Measurements from ENCODE around the gene EML4. TPM values are rescaled to one million over a fixed set of nuclear protein-coding genes. Genes with fewer than 3 reads are reported as not detected.

The EML4 gene
- total and polyA plus RNA-seq, 9 donors = 11.6 to 46.5 (median 31.5) TPM

DNA sequence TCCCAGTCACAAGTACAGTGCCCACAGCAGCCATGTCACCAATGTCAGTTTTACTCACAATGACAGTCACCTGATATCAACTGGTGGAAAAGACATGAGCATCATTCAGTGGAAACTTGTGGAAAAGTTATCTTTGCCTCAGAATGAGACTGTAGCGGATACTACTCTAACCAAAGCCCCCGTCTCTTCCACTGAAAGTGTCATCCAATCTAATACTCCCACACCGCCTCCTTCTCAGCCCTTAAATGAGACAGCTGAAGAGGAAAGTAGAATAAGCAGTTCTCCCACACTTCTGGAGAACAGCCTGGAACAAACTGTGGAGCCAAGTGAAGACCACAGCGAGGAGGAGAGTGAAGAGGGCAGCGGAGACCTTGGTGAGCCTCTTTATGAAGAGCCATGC, 160.6 kb downstream of the EML4 start:
- Histone ChIP-seq H3K4me3 (no peak overlapping the region), H3K27me3 (no peaks in the 10 kb centered on the region), H3K4me1 (ENCODE audit: insufficient read depth) (peaks cover 7% of the 10 kb centered on the region), H3K9me3 (no peaks in the 10 kb centered on the region), H3K36me3 (no peaks in the 10 kb centered on the region), H3K27ac (peak overlapping the region; percentile 24 to 51)
- intact Hi-C loops (cut with DNase I) = loop anchor here in 3 of 4 donors (2.0 to 10.0 kb wide), 2 partner anchors 233 to 235 kb away; no protein-coding TSS in a partner anchor
- WGBS, 3 donors = 31 to 48% (median 34%) methylated on average over 5 of the region's 5 CpGs
- peak in 1 of 5 donors; percentile 30 for DNase-seq
- TF ChIP-seq POLR2A (IDR thresholded peaks at IDR 0.05) (no peak), EP300 (IDR thresholded peaks at IDR 0.05) (no peak)
- TF ChIP-seq, protein P1, sequence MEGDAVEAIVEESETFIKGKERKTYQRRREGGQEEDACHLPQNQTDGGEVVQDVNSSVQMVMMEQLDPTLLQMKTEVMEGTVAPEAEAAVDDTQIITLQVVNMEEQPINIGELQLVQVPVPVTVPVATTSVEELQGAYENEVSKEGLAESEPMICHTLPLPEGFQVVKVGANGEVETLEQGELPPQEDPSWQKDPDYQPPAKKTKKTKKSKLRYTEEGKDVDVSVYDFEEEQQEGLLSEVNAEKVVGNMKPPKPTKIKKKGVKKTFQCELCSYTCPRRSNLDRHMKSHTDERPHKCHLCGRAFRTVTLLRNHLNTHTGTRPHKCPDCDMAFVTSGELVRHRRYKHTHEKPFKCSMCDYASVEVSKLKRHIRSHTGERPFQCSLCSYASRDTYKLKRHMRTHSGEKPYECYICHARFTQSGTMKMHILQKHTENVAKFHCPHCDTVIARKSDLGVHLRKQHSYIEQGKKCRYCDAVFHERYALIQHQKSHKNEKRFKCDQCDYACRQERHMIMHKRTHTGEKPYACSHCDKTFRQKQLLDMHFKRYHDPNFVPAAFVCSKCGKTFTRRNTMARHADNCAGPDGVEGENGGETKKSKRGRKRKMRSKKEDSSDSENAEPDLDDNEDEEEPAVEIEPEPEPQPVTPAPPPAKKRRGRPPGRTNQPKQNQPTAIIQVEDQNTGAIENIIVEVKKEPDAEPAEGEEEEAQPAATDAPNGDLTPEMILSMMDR (IDR thresholded peaks at IDR 0.05) = no peak

DNA sequence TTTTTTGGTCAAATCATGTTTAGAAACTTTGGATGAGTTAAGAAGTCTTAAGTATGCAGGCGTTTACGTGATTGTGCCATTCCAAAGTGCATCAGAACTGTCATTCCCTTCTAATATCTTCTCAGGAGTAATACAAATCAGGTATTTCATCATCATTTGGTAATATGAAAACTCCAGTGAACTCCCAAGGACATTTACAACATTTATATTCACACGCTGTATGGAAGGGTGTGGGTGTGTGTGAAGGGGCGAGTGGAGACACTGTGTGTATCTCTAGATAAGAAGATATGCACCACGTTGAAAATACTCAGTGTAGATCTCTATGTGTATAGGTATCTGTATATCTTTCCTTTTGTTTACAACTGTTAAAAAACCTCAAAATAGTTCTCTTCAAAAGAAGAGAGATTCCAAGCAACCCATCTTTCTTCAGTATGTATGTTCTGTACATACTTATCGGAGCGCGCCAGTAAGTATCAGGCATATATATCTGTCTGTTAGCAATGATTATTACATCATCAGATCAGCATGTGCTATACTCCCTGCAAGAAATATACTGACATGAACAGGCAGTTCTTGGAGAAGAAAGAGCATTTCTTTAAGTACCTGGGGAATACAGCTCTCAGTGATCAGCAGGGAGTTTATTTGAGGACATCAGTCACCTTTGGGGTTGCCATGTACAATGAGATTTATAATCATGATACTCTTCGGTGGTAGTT, 162.6 kb downstream of the EML4 start:
- Histone ChIP-seq H3K4me3 (no peak overlapping the region), H3K36me3 (no peaks in the 10 kb centered on the region), H3K4me1 (ENCODE audit: insufficient read depth) (peaks cover 7% of the 10 kb centered on the region), H3K27ac (no peak overlapping the region), H3K9me3 (no peaks in the 10 kb centered on the region), H3K27me3 (no peaks in the 10 kb centered on the region)
- no peak for DNase-seq
- intact Hi-C loops (cut with DNase I) = loop anchor here in 1 of 4 donors (10.0 kb wide), 1 partner anchor 237 kb away; no protein-coding TSS in a partner anchor
- WGBS, 3 donors = 77 to 80% (median 78%) methylated on average over 9 of the region's 9 CpGs
- TF ChIP-seq POLR2A (IDR thresholded peaks at IDR 0.05) = no peak
- TF ChIP-seq, protein P1 (IDR thresholded peaks at IDR 0.05) = no peak
- TF ChIP-seq EP300 (IDR thresholded peaks at IDR 0.05) = no peak

DNA sequence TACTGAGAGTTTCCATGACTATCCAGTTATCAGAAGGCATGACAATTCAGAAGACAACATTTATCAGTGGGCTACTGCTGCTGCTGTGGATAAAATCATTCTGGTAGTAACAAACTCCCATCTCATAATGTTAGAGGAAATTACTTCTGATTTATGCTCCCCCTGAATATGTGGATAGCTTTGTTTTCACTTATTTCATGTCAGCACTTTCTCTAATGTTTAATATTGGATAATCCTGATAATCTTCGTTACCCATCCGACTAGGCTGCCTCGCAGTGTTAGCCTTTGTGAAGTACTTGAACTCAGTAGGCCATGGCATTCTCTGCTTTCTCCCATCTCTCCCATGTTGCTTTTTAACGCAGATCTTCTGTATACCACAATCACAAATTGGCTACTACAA, 163.4 kb downstream of the EML4 start:
- 90 to 94% (median 92%) methylated on average over 4 of the region's 4 CpGs for WGBS, 3 donors
- TF ChIP-seq EP300 (IDR thresholded peaks at IDR 0.05) (no peak), POLR2A (IDR thresholded peaks at IDR 0.05) (no peak)
- TF ChIP-seq, protein P1 (IDR thresholded peaks at IDR 0.05) = no peak
- Histone ChIP-seq H3K36me3 (no peaks in the 10 kb centered on the region), H3K4me3 (no peak overlapping the region), H3K9me3 (no peaks in the 10 kb centered on the region), H3K27me3 (no peaks in the 10 kb centered on the region), H3K4me1 (ENCODE audit: insufficient read depth) (peaks cover 7% of the 10 kb centered on the region), H3K27ac (no peak overlapping the region)
- DNase-seq = no peak
- intact Hi-C loops (cut with DNase I) = loop anchor here in 1 of 4 donors (10.0 kb wide), 1 partner anchor 238 kb away; no protein-coding TSS in a partner anchor

DNA sequence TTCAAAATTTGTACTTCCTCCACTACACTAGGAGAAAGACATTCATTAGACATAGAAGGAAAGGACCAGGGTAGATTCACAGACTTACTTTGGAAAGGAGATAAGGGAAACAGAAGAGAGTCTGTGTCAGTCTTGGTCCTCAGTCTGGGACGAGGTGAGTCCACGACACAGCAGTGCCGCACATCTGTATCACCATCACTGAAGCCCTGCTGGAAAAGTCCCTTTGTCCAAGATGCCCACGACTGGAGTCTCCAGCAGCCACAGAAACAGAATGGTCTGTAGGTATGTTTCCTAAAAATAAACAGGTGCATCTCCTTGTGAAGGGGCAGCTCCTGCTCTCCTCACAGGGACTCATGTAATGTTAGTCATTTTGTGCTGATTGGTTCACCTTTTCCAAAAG, 164.4 kb downstream of the EML4 start:
- Histone ChIP-seq H3K4me1 (ENCODE audit: insufficient read depth) (peaks cover 7% of the 10 kb centered on the region), H3K27me3 (no peaks in the 10 kb centered on the region), H3K36me3 (no peaks in the 10 kb centered on the region), H3K4me3 (no peak overlapping the region), H3K9me3 (no peaks in the 10 kb centered on the region), H3K27ac (no peak overlapping the region)
- no peak for DNase-seq
- intact Hi-C loops (cut with DNase I) = loop anchor here in 1 of 4 donors (10.0 kb wide), 1 partner anchor 239 kb away; no protein-coding TSS in a partner anchor
- 92 to 96% (median 93%) methylated on average over 4 of the region's 4 CpGs for WGBS, 3 donors
- TF ChIP-seq EP300 (IDR thresholded peaks at IDR 0.05) (no peak), POLR2A (IDR thresholded peaks at IDR 0.05) (no peak)
- TF ChIP-seq, protein P1 (IDR thresholded peaks at IDR 0.05) = no peak

Measured in ovary (tissue), 9 donors.